ENCODE measurements around the gene CTU1.

The CTU1 gene

DNA sequence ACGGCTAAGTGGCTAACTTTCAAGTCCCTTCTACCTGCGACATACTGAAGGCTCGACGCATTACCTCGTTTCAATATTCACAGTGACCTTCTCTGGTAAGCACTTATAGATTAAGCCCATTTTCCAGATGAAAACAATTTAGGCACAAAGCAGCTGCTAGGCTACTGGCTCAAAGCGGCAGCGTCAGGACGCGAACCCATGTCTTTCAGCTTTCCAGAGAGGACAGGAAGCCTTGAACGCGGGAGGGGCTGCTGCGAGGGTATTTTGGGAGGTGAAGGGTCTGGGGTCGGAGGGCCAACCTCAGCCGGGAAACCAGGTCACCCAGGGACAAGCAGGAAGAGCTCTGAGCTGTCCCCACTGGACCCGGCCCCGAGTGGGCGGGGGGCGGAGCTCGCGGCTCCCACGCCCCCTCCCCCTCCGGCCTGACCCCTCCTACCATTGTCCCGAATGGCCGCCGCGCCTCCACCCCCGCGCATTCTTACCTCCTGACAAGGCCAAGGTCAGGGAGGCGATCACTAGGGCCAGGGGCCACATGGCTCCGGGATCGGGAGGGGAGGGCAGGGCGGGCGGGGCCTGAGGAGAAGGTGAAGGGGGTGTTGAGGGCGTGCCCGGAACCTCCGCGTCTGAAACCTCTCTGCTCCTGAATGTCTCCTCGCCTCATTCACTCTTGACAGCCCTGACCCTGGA lies 43.5 kb downstream of the CTU1 start, which contains the start of gene KLK13:
Gene KLK13, minus strand, starts transcription at position 559 of the 687 bp plus-strand sequence. Its CDS starts 25 bp downstream, at position 534.
- no CpG with 5 or more reads among the region's 38 CpGs for WGBS (ENCODE audit: extremely low coverage, insufficient coverage, insufficient read length)

DNA sequence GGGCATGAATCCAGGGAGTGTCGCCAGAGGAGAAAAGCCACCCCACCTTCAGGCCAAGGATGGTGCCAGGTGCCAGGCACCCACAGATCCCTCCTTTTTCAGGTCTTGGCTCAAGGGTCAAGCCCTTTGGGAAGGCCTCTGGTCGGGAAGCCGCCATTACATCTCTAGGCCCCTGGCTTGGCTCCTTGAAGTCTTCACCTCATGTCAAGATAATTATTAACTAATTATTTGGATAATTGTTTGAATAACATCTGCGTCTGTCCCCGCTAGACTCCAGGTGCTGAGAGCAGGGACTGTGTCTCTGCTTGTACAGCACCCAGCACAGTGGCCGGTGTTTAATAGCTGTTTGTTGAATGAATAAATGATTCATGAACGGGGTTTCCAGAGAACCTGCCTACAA lies 44.5 kb downstream of the CTU1 start:
- Histone ChIP-seq H2BK120ac (ENCODE audit: insufficient read depth, low read length, poor library complexity) (no peak overlapping the region), H3K4ac (ENCODE audit: low read depth, low read length) (no peak overlapping the region), H3K9me3 (ENCODE audit: insufficient read depth, low read depth, low read length) (no peaks in the 10 kb centered on the region), H2AK5ac (ENCODE audit: low read length) (no peak overlapping the region), H2AFZ (ENCODE audit: insufficient read depth, low read length, poor library complexity) (no peak overlapping the region), H3K4me2 (ENCODE audit: low read length) (no peak overlapping the region), H3K23ac (ENCODE audit: low read length) (no peak overlapping the region), H3K9ac (ENCODE audit: low read length) (no peak overlapping the region), H3K4me3 (ENCODE audit: low read depth, low read length) (no peak overlapping the region), H3K36me3 (ENCODE audit: control insufficient read depth in 1 of 2, insufficient read depth in 2 of 2, low read length in 2 of 2) (no peaks in the 10 kb centered on the region), H2BK12ac (ENCODE audit: low read length) (no peak overlapping the region), H4K12ac (ENCODE audit: low read depth, low read length) (no peak overlapping the region), H4K8ac (ENCODE audit: low read depth, low read length) (no peak overlapping the region), H3K14ac (ENCODE audit: low read length) (no peak overlapping the region), H3K4me1 (ENCODE audit: control insufficient read depth in 1 of 2, insufficient read depth in 2 of 2, low read length in 2 of 2) (peaks cover 2 to 3% of the 10 kb centered on the region in 2 experiments), H3K79me2 (ENCODE audit: control insufficient read depth, insufficient read depth, low read length, poor library complexity) (no peaks in the 10 kb centered on the region), H3K18ac (ENCODE audit: low read length) (no peak overlapping the region), H4K91ac (ENCODE audit: low read depth, low read length) (no peak overlapping the region), H2BK5ac (ENCODE audit: low read depth, low read length, poor library complexity) (no peak overlapping the region), H3K27me3 (ENCODE audit: insufficient read depth, low read length) (no peaks in the 10 kb centered on the region), H3K27ac (ENCODE audit: low read depth, low read length) (no peak overlapping the region), H3K79me1 (ENCODE audit: low read length) (no peaks in the 10 kb centered on the region)
- no CpG with 5 or more reads among the region's 7 CpGs for WGBS (ENCODE audit: extremely low coverage, insufficient coverage, insufficient read length)
- no peak for DNase-seq

More for the DNA sequence above, 43.5 kb downstream of the CTU1 start, which contains the start of gene KLK13:
- Histone ChIP-seq H3K4ac (ENCODE audit: low read depth, low read length) (no peak within 1 kb of the TSS), H2AFZ (ENCODE audit: insufficient read depth, low read length, poor library complexity) (peak within 1 kb of the TSS; percentile 20), H3K18ac (ENCODE audit: low read length) (no peak within 1 kb of the TSS), H3K9me3 (ENCODE audit: insufficient read depth, low read depth, low read length) (no peaks in the 10 kb centered on the region), H4K91ac (ENCODE audit: low read depth, low read length) (no peak within 1 kb of the TSS), H2BK5ac (ENCODE audit: low read depth, low read length, poor library complexity) (no peak within 1 kb of the TSS), H2AK5ac (ENCODE audit: low read length) (no peak within 1 kb of the TSS), H2BK12ac (ENCODE audit: low read length) (no peak within 1 kb of the TSS), H3K27me3 (ENCODE audit: insufficient read depth, low read length) (no peaks in the 10 kb centered on the region), H3K9ac (ENCODE audit: low read length) (no peak within 1 kb of the TSS), H3K36me3 (ENCODE audit: control insufficient read depth in 1 of 2, insufficient read depth in 2 of 2, low read length in 2 of 2) (no peaks in the 10 kb centered on the region), H3K4me1 (ENCODE audit: control insufficient read depth in 1 of 2, insufficient read depth in 2 of 2, low read length in 2 of 2) (peaks cover 2 to 3% of the 10 kb centered on the region in 2 experiments), H4K12ac (ENCODE audit: low read depth, low read length) (no peak within 1 kb of the TSS), H4K8ac (ENCODE audit: low read depth, low read length) (peak within 1 kb of the TSS; percentile 47), H2BK120ac (ENCODE audit: insufficient read depth, low read length, poor library complexity) (no peak within 1 kb of the TSS), H3K14ac (ENCODE audit: low read length) (no peak within 1 kb of the TSS), H3K4me2 (ENCODE audit: low read length) (peak within 1 kb of the TSS; percentile 79), H3K27ac (ENCODE audit: low read depth, low read length) (no peak within 1 kb of the TSS), H3K79me2 (ENCODE audit: control insufficient read depth, insufficient read depth, low read length, poor library complexity) (no peaks in the 10 kb centered on the region), H3K79me1 (ENCODE audit: low read length) (no peaks in the 10 kb centered on the region), H3K23ac (ENCODE audit: low read length) (no peak within 1 kb of the TSS), H3K4me3 (ENCODE audit: low read depth, low read length) (peak within 1 kb of the TSS; percentile 59)
- DNase-seq = no peak

- no peaks in the 10 kb centered on the region for H3K27me3 ChIP-seq (ENCODE audit: insufficient read depth, low read length)
- H3K4me2 ChIP-seq (ENCODE audit: low read length) = no peak overlapping the region
- H2AK5ac ChIP-seq (ENCODE audit: low read length) = no peak overlapping the region
- H2AFZ ChIP-seq (ENCODE audit: insufficient read depth, low read length, poor library complexity) = no peak overlapping the region
- no CpG with 5 or more reads among the region's 1 CpG for WGBS (ENCODE audit: extremely low coverage, insufficient coverage, insufficient read length)
- no peak for DNase-seq
- no peaks in the 10 kb centered on the region for H3K9me3 ChIP-seq (ENCODE audit: insufficient read depth, low read depth, low read length)
- no peak overlapping the region for H3K14ac ChIP-seq (ENCODE audit: low read length)
- no peaks in the 10 kb centered on the region for H3K79me2 ChIP-seq (ENCODE audit: control insufficient read depth, insufficient read depth, low read length, poor library complexity)
- no peak overlapping the region for H3K23ac ChIP-seq (ENCODE audit: low read length)
- H2BK12ac ChIP-seq (ENCODE audit: low read length) = no peak overlapping the region
- no peak overlapping the region for H4K8ac ChIP-seq (ENCODE audit: low read depth, low read length)
- H3K4me1 ChIP-seq (ENCODE audit: control insufficient read depth in 1 of 2, insufficient read depth in 2 of 2, low read length in 2 of 2) = peaks cover 2 to 3% of the 10 kb centered on the region in 2 experiments
- no peaks in the 10 kb centered on the region for H3K79me1 ChIP-seq (ENCODE audit: low read length)
- H3K4me3 ChIP-seq (ENCODE audit: low read depth, low read length) = no peak overlapping the region
- no peak overlapping the region for H2BK120ac ChIP-seq (ENCODE audit: insufficient read depth, low read length, poor library complexity)
- no peaks in the 10 kb centered on the region for H3K36me3 ChIP-seq (ENCODE audit: control insufficient read depth in 1 of 2, insufficient read depth in 2 of 2, low read length in 2 of 2)
- H4K12ac ChIP-seq (ENCODE audit: low read depth, low read length) = no peak overlapping the region
- no peak overlapping the region for H3K9ac ChIP-seq (ENCODE audit: low read length)
- no peak overlapping the region for H3K4ac ChIP-seq (ENCODE audit: low read depth, low read length)
- H3K27ac ChIP-seq (ENCODE audit: low read depth, low read length) = no peak overlapping the region
- no peak overlapping the region for H2BK5ac ChIP-seq (ENCODE audit: low read depth, low read length, poor library complexity)
- H3K18ac ChIP-seq (ENCODE audit: low read length) = no peak overlapping the region
- no peak overlapping the region for H4K91ac ChIP-seq (ENCODE audit: low read depth, low read length)
Measured at GRCh38 chr19:51060973-51061372, 47.2 kb downstream of the CTU1 start.

DNA sequence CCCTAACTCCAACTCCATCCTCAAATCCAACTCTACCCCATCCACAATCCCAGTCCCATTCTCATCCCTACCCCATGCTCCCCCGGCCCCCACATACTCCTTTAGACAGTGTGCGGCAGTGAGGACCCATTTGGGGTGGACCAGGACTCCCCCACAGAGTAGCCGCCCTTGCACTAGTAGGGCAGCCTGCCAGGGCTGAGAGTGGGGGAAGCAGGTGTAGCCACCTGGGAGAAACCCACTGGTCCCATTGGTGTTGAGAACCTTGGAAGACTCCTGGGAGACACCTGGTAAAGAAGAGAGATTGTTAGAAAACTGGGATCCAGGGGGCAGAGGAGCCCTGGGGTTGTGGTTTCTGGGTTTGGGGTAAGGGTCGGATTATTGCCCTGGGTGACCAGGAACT lies 47.9 kb downstream of the CTU1 start:
- Histone ChIP-seq H3K4me2 (ENCODE audit: low read length) (no peak overlapping the region), H3K36me3 (ENCODE audit: control insufficient read depth in 1 of 2, insufficient read depth in 2 of 2, low read length in 2 of 2) (no peaks in the 10 kb centered on the region), H2BK120ac (ENCODE audit: insufficient read depth, low read length, poor library complexity) (no peak overlapping the region), H3K79me1 (ENCODE audit: low read length) (no peaks in the 10 kb centered on the region), H3K9ac (ENCODE audit: low read length) (no peak overlapping the region), H3K27me3 (ENCODE audit: insufficient read depth, low read length) (no peaks in the 10 kb centered on the region), H4K12ac (ENCODE audit: low read depth, low read length) (no peak overlapping the region), H3K9me3 (ENCODE audit: insufficient read depth, low read depth, low read length) (no peaks in the 10 kb centered on the region), H3K4ac (ENCODE audit: low read depth, low read length) (no peak overlapping the region), H4K91ac (ENCODE audit: low read depth, low read length) (no peak overlapping the region), H3K4me1 (ENCODE audit: control insufficient read depth in 1 of 2, insufficient read depth in 2 of 2, low read length in 2 of 2) (peaks cover 0 to 2% of the 10 kb centered on the region in 2 experiments), H3K79me2 (ENCODE audit: control insufficient read depth, insufficient read depth, low read length, poor library complexity) (no peaks in the 10 kb centered on the region), H3K27ac (ENCODE audit: low read depth, low read length) (no peak overlapping the region), H2AK5ac (ENCODE audit: low read length) (no peak overlapping the region), H3K14ac (ENCODE audit: low read length) (no peak overlapping the region), H3K18ac (ENCODE audit: low read length) (no peak overlapping the region), H4K8ac (ENCODE audit: low read depth, low read length) (no peak overlapping the region), H3K23ac (ENCODE audit: low read length) (no peak overlapping the region), H3K4me3 (ENCODE audit: low read depth, low read length) (no peak overlapping the region), H2BK5ac (ENCODE audit: low read depth, low read length, poor library complexity) (no peak overlapping the region), H2BK12ac (ENCODE audit: low read length) (no peak overlapping the region), H2AFZ (ENCODE audit: insufficient read depth, low read length, poor library complexity) (no peak overlapping the region)
- WGBS (ENCODE audit: extremely low coverage, insufficient coverage, insufficient read length) = 100% methylated on average over 1 of the region's 4 CpGs
- no peak for DNase-seq
